Neural progenitor cell (in vitro differentiated cells): ENCODE measurements around the gene RBBP5. TPM values are rescaled to one million over a fixed set of nuclear protein-coding genes. Genes with fewer than 3 reads are reported as not detected.

Source experiments
- DNase-seq: peaks from one replicate; pipeline ENCODE4 v3.0.0-alpha.2; 2016; ENCODE audit warnings: low spot score
- H2AFZ ChIP-seq: fragments of 200-600 bp; sonication (generic); replicated peaks from 2 replicates; pipeline ENCODE4 v1.6.1; 2016; ENCODE audit warnings: antibody characterized with exemption
- H3F3A ChIP-seq: fragments of 200-600 bp; sonication (generic); 2 replicates; pipeline ENCODE4 v1.6.1; 2016; ENCODE audit warnings: antibody characterized with exemption, low read depth
- H3K27ac ChIP-seq: fragments of 200-600 bp; sonication (generic); 2 replicates; pipeline ENCODE4 v1.5.1; 2016; ENCODE audit warnings: mild to moderate bottlenecking
- H3K27me3 ChIP-seq: fragments of 200-600 bp; sonication (generic); 2 replicates; pipeline ENCODE4 v1.6.1; 2016; ENCODE audit warnings: mild to moderate bottlenecking, moderate library complexity
- H3K36me3 ChIP-seq: fragments of 200-600 bp; sonication (generic); 2 replicates; pipeline ENCODE4 v1.5.1; 2016
- H3K4me1 ChIP-seq: fragments of 200-600 bp; sonication (generic); 2 replicates; pipeline ENCODE4 v1.6.1; 2016; ENCODE audit warnings: mixed run types
- H3K4me2 ChIP-seq: fragments of 200-600 bp; sonication (generic); 2 replicates; pipeline ENCODE4 v1.6.1; 2016
- H3K4me3 ChIP-seq: fragments of 200-600 bp; sonication (generic); 2 replicates; pipeline ENCODE4 v1.5.1; 2016
- H3K79me2 ChIP-seq: fragments of 200-600 bp; sonication (generic); 2 replicates; pipeline ENCODE4 v1.6.1; 2016; ENCODE audit warnings: low read depth
- H3K9ac ChIP-seq: fragments of 200-600 bp; sonication (generic); 2 replicates; pipeline ENCODE4 v1.6.1; 2016
- H3K9me3 ChIP-seq: fragments of 200-600 bp; sonication (generic); 2 replicates; pipeline ENCODE4 v1.5.1; 2016; ENCODE audit warnings: low read depth
- H4K20me1 ChIP-seq: fragments of 200-600 bp; sonication (generic); 2 replicates; pipeline ENCODE4 v1.6.1; 2016; ENCODE audit warnings: low read depth
- H3K27ac Mint-ChIP-seq: 3 replicates; pipeline ENCODE4 v1.8.0; 2021; ENCODE audit warnings: mixed read lengths
- H3K27me3 Mint-ChIP-seq: 2 replicates; pipeline ENCODE4 v1.8.0; 2022; ENCODE audit warnings: low read depth, mild to moderate bottlenecking, inconsistent platforms, moderate library complexity, mixed read lengths; ENCODE audit not compliant: insufficient read depth
- H3K36me3 Mint-ChIP-seq: 3 replicates; pipeline ENCODE4 v1.8.0; 2021; ENCODE audit warnings: mixed read lengths
- H3K4me1 Mint-ChIP-seq: 3 replicates; pipeline ENCODE4 v1.8.0; 2021; ENCODE audit warnings: mixed read lengths
- H3K4me3 Mint-ChIP-seq: 3 replicates; pipeline ENCODE4 v1.8.0; 2021; ENCODE audit warnings: mild to moderate bottlenecking, moderate library complexity, mixed read lengths
- H3K9me3 Mint-ChIP-seq: 3 replicates; pipeline ENCODE4 v1.8.0; 2020; ENCODE audit warnings: mixed read lengths
- CTCF ChIP-seq: fragments of 200-600 bp; sonication (generic); IDR thresholded peaks from 2 replicates; pipeline ENCODE4 v1.5.1; 2017; ENCODE audit warnings: antibody characterized with exemption, mild to moderate bottlenecking
- EZH2 ChIP-seq: fragments of 200-600 bp; sonication (generic); IDR thresholded peaks from 2 replicates; pipeline ENCODE4 v1.6.1; 2017; ENCODE audit warnings: antibody characterized with exemption, mild to moderate bottlenecking, moderate library complexity
- EZH2phosphoT487 ChIP-seq: fragments of 200-600 bp; sonication (generic); IDR thresholded peaks from 2 replicates; pipeline ENCODE4 v1.6.1; 2017; ENCODE audit warnings: antibody characterized with exemption
- total RNA-seq: library from RNA; depleted of rRNA; stranded (reverse); fragments of >200 nt; gene quantifications from 2 replicates; pipeline ENCODE4 v1.2.3, GENCODE V29; 2015; ENCODE audit warnings: low replicate concordance

The RBBP5 gene
- total RNA-seq, 1 donor from 2014 or later: 30.1 TPM

DNA sequence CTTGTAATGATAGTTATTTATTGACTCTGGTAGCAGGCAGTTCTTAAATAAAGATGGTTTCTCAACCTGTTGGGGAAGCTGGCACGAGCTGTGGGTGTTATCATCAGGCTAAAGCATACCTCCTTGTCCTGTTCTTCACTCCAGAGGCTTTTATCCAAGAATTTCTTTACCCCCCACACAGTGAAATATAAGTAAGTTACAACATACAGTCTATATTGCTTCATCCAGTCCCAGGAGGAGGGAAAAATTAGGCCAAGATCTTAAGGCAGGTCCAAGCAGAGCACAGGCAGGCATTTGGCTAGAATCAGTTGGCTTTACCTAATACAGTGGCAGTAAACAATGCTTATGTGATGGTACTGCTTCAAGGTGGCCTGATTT lies 43.9 kb downstream of the RBBP5 start:
- Mint-ChIP-seq H3K4me3 (no peak overlapping the region), H3K36me3 (peaks cover 2% of the 10 kb centered on the region), H3K27ac (no peak overlapping the region), H3K9me3 (no peaks in the 10 kb centered on the region), H3K4me1 (peaks cover 15% of the 10 kb centered on the region), H3K27me3 (no peaks in the 10 kb centered on the region)
- Histone ChIP-seq H2AFZ (no peak overlapping the region), H3K9ac (no peak overlapping the region), H3K27ac (no peak overlapping the region), H3K4me3 (no peak overlapping the region), H3K36me3 (no peaks in the 10 kb centered on the region), H4K20me1 (peaks cover 4% of the 10 kb centered on the region), H3F3A (peaks cover 10% of the 10 kb centered on the region), H3K27me3 (no peaks in the 10 kb centered on the region), H3K4me2 (no peak overlapping the region), H3K9me3 (no peaks in the 10 kb centered on the region), H3K4me1 (peaks cover 5% of the 10 kb centered on the region), H3K79me2 (no peaks in the 10 kb centered on the region)
- TF ChIP-seq CTCF (no peak), EZH2phosphoT487 (no peak), EZH2 (no peak)
- DNase-seq: no peak

GRCh38 chr1:205077158-205077933 lies 44.4 kb downstream of the RBBP5 start:
- Histone ChIP-seq H2AFZ (no peak overlapping the region), H3K9me3 (no peaks in the 10 kb centered on the region), H3K4me3 (no peak overlapping the region), H3K27ac (no peak overlapping the region), H3K4me2 (no peak overlapping the region), H3K27me3 (no peaks in the 10 kb centered on the region), H3K36me3 (no peaks in the 10 kb centered on the region), H3K9ac (no peak overlapping the region), H4K20me1 (no peaks in the 10 kb centered on the region), H3K4me1 (no peaks in the 10 kb centered on the region), H3F3A (peaks cover 6% of the 10 kb centered on the region), H3K79me2 (no peaks in the 10 kb centered on the region)
- no peaks in the 10 kb centered on the region for H3K27me3 Mint-ChIP-seq
- H3K36me3 Mint-ChIP-seq: peaks cover 2% of the 10 kb centered on the region
- peaks cover 9% of the 10 kb centered on the region for H3K4me1 Mint-ChIP-seq
- no peaks in the 10 kb centered on the region for H3K9me3 Mint-ChIP-seq
- no peak overlapping the region for H3K4me3 Mint-ChIP-seq
- H3K27ac Mint-ChIP-seq: no peak overlapping the region
- TF ChIP-seq EZH2phosphoT487 (no peak), CTCF (no peak), EZH2 (no peak)
- no peak for DNase-seq

GRCh38 chr1:205076245-205076761 lies 45.5 kb downstream of the RBBP5 start:
- no peaks in the 10 kb centered on the region for H3K79me2 ChIP-seq
- TF ChIP-seq CTCF: no peak
- no peak overlapping the region for H3K27ac ChIP-seq
- H3K4me1 ChIP-seq: no peaks in the 10 kb centered on the region
- H3K36me3 ChIP-seq: no peaks in the 10 kb centered on the region
- no peaks in the 10 kb centered on the region for H3F3A ChIP-seq
- H3K9me3 ChIP-seq: no peaks in the 10 kb centered on the region
- no peak for DNase-seq
- no peak overlapping the region for H3K4me2 ChIP-seq
- Mint-ChIP-seq H3K27ac (no peak overlapping the region), H3K4me1 (peaks cover 5% of the 10 kb centered on the region), H3K27me3 (no peaks in the 10 kb centered on the region), H3K36me3 (peaks cover 2% of the 10 kb centered on the region), H3K4me3 (no peak overlapping the region), H3K9me3 (no peaks in the 10 kb centered on the region)
- no peak overlapping the region for H2AFZ ChIP-seq
- H3K9ac ChIP-seq: no peak overlapping the region
- no peak overlapping the region for H3K4me3 ChIP-seq
- H3K27me3 ChIP-seq: no peaks in the 10 kb centered on the region
- no peaks in the 10 kb centered on the region for H4K20me1 ChIP-seq
